ACHN (cell line): ENCODE data around the gene MBL2.
A peak's percentile ranks its signal among the peaks of the same experiment; 100 is the strongest.

Experiments
- DNase-seq: peaks from one replicate; pipeline ENCODE4 v3.0.0-alpha.2; 2015
- in situ Hi-C: cut with HindIII; loops from 2 replicates; pipeline ENCODE4 v1.10.0; 2017; ENCODE audit warnings: low sequenced_read_pairs, low pct_ligation_motif_present, low pct_unique_long_range_greater_than_20kb

Gene MBL2

DNA sequence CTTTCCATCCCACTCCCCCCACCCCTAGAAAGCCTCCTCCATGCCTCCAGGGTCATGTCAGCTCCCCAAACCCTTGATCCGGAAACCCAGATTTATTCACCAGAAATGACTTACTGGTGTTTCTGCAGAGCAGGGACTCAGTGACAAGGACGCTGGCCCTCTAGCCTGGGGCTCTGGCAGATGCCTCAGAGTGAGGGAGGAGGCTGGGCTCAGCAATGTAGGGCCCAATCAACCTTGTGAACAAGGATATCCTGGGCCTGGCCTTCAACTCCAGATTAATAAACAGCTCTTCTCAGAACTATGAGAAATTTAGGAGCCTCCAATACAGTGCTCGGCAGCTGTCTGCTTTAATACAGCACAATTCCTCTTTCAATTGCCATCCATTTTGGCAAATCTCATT lies at the start of gene MBL2:
TSS of gene MBL2 (minus strand) at position 162 of the 400 bp plus-strand sequence. CDS start 1,149 bp downstream, outside the sequence.
- in situ Hi-C loops, result no loop called here
- no peak for DNase-seq

- no peak for DNase-seq
- in situ Hi-C loops, result no loop called here
Measured at GRCh38 chr10:52820309-52820708, 47.7 kb upstream of the MBL2 start.

DNA sequence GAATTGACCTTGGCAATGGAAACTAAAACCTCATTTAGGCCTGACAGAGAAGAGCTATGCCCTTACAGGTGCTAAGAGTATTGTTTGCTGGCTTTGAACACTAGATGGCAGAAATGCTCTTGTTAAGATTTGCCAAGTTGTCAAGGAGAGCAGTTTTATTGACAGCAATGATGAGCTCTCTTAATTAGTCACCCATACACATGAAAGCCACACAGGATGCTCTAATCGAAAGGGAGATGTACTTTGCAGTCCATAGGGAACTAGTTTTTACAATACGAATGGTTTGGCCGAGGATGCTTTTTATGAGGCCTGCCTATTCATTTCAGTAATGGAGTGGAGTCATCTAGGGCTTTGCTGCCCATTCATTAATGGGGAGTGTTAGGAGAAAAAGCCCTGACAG lies 45.4 kb upstream of the MBL2 start:
- in situ Hi-C loops, result no loop called here
- peak; percentile 54 for DNase-seq

- DNase-seq, result no peak
- in situ Hi-C loops, result no loop called here
Measured at GRCh38 chr10:52814506-52814905, 41.9 kb upstream of the MBL2 start.

DNA sequence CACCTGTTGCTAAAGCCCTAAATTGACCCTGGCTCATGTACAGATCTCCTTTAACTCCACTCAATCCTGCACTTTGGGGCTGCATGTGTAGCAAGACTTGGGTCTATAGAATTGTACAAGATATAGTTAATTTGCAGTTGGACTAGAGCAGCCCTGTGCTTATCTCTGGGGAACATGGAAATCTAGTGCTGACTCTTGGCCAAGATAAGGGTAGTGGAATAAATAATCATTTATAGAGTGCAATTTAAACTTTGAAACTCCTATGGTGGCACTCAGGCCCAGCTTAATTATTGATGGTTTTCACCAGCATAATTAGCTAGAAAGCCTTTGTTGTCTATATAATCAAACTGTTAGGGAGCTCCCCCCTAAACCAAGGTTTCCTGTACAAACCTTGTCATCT lies 39.2 kb upstream of the MBL2 start:
- in situ Hi-C loops, result no loop called here
- no peak for DNase-seq

GRCh38 chr10:52810761-52811160 lies 38.2 kb upstream of the MBL2 start:
- DNase-seq, result no peak
- in situ Hi-C loops, result no loop called here

DNA sequence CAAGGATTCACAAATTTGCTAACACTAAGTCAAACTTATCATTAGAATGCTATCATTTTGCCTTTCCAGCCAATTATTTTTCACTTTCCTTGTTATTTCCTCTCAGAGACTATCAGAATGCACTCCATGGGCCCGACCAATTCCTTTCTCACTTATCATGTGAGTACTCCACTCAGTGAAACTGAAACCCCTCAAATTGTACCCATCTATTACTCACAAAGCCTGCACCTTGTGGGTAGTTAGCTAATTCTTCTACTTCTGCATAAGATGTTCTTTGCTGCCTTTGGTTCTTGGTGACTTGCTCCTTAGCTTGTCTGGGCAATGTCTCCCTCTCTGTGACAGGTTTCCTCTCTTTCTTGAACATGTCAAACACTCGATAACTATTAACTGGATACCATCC lies 35.2 kb upstream of the MBL2 start:
- no peak for DNase-seq
- in situ Hi-C loops, result no loop called here

DNA sequence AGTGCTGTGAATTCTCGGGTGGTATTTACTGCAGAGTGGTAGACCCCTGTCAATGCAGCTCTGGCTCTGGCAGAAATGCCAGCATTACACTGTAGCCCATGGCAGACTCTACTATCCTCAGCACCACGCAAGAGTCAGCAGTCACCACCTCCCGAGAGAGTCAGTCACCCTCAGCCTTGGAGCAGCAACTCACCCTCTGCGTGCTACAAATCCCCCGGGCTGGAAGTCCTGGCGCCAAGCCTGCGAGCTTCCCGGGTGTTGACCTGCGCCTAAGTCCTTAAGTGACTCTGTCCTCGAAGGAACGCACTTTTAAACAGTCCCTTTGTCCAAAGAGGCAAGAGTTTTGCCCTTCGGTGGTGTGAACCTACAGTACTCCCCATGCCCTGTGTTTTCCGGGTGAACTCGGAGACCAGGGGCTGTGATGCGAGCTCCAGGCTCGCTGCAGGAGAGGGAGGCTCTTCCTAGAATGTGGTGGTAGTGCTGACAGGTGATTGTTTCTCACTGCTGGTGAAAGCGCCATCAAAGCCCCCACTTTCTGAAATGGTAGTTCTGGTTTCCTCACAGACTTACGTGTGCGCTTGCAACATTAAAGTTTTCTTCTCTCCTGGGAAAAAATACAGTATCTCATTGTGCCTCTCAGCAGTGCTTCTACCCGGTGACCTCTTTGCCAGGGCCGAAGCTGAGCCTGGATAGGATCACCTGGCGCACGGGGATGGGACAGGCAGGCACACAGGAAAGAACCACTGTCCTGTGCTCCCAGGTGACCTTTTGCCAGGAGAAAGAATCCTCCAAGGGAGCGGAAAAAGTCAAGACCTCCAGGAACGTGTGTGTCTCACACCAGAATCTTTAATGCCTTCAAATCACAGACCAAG lies 33.1 kb upstream of the MBL2 start:
- in situ Hi-C loops, result no loop called here
- DNase-seq, result no peak

- in situ Hi-C loops, result no loop called here
- peak; percentile 40 for DNase-seq
Measured at GRCh38 chr10:52801947-52802346, 29.4 kb upstream of the MBL2 start.

DNA sequence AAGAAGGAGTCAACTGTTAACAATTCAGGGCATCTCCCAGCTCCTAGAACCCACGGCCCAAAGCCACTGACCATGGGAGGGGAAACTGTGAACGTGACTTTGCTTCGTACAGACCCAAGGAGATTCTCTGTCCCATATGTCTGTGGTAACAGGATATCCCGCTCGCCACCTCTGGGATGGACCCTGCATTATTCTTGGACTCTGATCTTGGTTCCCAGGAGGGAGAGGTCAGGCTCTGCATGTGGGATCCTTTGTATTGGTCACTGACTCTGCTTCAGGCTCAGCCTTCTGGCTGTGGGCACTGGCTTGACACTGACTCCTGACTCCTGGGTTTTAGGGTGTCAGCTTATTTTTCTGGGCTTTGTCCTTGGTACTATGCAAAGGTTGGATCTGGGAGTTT lies 13.5 kb upstream of the MBL2 start:
- in situ Hi-C loops, result no loop called here
- DNase-seq, result no peak

DNA sequence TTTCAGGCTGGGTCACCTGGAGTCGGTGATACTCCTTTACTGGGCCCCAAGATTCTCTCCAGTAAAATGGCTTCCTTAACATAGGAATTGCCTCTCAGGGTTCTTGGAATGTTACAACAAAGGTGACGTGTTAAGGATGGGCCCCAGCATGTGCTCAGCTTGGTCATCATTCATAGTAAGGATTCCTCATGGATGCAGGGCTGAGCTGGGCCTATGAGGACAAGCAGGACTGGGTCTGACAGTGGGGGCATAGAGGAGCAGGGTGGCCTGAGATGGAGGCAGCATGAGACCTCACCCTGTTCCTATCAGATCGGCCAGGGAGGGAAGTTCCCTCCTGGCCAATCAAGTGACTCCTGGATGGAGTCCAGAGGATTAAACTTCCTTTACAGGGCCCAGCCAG lies 12.8 kb upstream of the MBL2 start:
- in situ Hi-C loops, result no loop called here

DNA sequence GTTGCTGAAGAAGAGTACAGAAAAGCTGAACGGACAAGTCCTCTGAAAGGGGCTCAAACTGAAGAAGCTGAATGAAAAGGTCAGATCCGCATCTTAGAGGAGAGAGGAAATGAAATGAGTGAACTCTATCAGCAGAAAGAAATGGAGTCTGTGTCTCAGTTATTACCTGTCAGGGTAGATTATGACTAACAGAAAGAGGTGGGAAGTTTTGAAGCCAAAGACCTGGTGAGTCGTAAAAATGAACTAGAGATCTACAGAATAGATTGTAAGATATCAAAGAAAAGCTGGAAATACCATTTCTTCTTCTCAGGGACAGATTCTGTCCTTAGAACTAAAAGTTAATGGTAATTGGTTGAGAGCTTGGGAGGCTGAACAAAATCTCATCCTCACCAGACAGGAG lies 11.1 kb upstream of the MBL2 start:
- no peak for DNase-seq
- in situ Hi-C loops, result no loop called here

More for the DNA sequence above, 12.8 kb upstream of the MBL2 start:
- DNase-seq, result no peak

DNA sequence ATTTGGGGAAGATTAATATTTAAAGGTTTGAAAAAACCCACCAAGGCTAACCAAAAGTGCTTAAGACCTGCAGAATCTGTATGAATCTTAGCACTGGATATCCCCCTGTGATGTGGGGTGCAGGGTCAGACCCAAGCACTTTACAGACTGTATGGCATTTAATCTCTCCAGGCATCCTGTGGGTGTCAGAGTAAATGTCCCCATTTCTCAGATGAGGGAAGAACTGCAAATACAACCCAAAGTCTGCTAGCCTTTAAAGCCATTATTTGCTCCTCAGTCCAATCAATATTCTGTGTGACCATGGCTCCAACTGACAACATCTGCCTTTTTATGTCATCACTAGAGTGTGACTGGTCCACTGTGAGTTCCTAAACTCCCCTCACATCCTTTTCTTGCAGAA lies 10.0 kb upstream of the MBL2 start:
- in situ Hi-C loops, result no loop called here
- no peak for DNase-seq

DNA sequence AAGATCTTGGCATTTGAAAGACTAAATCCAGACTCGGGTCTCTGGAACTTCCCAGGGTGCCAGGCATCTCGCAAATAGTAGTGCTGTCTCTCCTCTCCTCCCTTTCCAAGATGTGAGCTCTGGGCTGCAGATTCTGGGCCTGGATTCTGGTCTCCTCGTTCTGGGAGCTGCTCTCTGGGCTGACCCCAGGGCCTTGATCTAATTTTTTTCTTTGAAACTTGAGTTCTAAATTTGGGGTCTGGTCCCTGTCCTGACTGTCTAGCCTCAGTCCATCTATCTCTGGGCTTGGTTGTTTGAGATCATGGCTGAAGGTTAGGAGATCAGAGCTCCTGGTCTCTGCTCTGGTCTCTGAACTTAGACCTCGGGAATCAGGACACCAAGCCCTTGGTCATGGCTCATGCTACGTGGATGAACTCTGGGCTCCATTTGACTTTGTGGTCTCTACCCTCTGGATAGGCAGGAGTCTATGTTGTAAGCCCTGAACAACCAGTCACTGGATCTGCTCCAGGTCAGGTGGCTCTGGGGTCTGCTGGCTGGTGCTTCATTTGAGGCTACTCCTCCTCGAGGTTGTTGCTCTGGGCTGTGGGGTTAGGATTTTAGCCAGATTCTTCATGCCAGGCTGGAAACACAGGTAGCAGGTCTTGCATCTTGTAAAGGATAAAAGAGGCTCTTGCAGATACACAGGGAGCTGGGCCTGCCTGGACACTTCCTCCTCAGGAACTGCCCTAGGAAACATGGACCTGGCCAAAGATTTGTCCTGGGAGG lies 8.0 kb upstream of the MBL2 start:
- no peak for DNase-seq
- in situ Hi-C loops, result no loop called here

DNA sequence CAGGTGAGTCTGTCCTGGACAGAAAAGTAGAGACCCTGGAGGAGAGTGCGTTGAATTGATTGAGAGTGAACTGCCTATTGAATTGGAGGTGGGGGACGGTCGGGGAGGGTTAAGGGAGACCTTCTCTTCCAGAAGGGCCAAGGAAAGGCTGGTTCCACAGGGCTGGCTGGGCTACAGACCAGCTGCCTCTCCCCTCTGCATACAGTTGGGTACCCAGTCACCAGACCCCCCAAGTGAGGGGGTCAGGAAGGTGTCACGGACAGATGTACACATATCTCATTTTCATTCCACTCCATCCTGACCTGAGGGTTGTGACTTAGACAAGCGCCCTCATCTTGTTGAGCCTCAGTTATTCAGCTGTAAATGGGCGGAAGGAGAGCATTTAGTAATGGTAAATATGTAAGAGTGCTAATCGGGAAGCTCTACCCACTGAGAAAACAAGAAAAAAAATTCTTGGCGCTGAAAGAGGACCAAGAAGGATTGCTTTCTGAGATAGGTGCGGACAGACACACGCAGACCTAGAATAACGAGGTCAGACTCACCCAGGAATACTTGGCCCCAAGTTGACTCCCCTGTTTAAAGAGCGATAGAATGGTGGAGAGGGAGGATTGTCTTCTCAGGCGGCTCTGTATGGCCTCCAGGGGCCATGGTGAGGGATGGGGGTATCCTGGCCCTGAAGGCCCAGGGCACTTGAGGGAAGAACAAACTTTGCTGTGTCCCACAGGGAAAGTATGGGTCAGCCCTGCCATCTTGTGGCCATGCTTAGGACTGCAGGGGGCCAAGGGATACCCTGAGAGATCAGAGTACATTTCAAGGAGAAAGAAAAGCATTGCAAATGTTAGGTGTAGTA lies 7.2 kb upstream of the MBL2 start:
- in situ Hi-C loops, result no loop called here
- DNase-seq, result peak; percentile 55

GRCh38 chr10:52778511-52779392 lies 6.2 kb upstream of the MBL2 start:
- DNase-seq, result peak; percentile 25

GRCh38 chr10:52777414-52777813 lies 4.8 kb upstream of the MBL2 start:
- DNase-seq, result no peak
- in situ Hi-C loops, result no loop called here

More at GRCh38 chr10:52778511-52779392, 6.2 kb upstream of the MBL2 start:
- in situ Hi-C loops, result no loop called here

GRCh38 chr10:52776471-52776903 lies 3.9 kb upstream of the MBL2 start:
- in situ Hi-C loops, result no loop called here
- DNase-seq, result no peak
